COLO829 (cell line): Measurements from ENCODE around the gene PCIF1.
"Not testable (repeated sequence)": the region's sequence is repeated elsewhere in the genome, so short reads cannot be mapped to it uniquely, and the experiment has no call there.

Source experiments
- DNase-seq: peaks from one replicate; pipeline ENCODE4 v3.0.0; 2012; ENCODE audit warnings: low spot score

The PCIF1 gene

DNA sequence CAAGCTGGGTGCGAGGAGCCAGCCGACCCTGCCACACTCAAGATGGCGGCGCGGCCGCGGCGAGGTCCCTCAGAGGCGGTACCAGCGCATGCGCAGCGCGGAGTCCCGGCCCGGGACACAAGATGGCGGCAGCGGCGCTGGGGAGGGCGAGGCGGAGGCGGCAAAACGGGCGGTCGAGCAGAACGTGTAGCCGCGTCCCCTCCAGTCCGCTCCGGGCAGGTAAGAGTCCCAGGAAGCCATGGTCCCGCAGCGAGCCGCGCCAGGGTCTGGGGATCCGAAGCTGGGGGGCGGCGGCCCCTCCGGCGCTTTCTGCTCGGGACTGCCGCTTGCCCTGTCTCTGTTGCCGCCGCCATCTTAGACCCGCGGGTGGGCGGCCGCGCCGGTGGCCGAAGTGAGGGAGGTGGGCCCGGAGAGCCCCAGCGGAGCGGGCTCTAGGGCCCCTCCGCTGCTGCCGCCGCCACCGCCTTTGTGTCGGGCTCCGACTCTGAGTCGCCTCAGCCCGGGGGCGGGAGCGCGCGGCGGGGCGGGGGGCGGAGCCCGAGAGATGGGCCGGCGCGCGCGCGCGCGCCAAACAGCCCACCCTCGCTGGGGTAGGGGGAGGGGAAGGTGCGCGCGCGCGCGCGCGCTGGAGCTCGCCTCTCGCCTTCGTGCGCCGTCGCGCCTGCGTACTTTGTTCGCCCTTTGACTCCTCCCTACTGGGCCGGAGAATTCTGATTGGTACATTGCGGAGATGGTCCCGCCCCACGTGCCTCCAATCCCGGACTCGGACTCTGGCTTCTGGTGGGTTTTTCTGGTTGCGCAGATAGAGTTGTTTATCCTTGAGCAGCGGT, at the start of gene PCIF1:
TSS of gene PCIF1 (plus strand) at position 98 of the 830 bp plus-strand sequence. CDS start 4,317 bp downstream, outside the sequence.
- DNase-seq = peak; percentile 100

GRCh38 chr20:45886590-45887345, 47.7 kb upstream of the PCIF1 start:
- no peak for DNase-seq

DNA sequence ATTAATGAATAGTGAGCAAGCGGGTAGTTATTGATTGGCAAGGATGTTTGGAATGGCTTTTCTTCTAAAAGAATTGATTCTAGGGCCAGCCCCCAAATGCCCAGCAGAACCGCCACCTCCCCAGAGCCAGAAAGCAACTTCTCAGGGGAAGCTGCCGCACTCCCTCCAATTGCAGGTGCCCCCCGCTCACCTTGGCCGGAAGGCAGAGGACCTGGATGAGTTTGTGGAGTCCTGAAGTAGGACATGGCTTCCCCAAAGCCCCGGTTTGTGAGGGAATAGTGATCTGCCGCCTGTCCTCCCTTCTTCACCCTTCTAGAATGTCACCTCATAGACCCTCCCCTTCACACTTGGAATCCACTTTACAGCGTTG, 47.2 kb upstream of the PCIF1 start, which contains the start of gene SPATA25:
TSS of gene SPATA25 (minus strand) at position 277 of the 370 bp plus-strand sequence. CDS start at position 245, 32 bp downstream.
- no peak for DNase-seq

GRCh38 chr20:45888681-45889080, 45.8 kb upstream of the PCIF1 start:
- no peak for DNase-seq

DNA sequence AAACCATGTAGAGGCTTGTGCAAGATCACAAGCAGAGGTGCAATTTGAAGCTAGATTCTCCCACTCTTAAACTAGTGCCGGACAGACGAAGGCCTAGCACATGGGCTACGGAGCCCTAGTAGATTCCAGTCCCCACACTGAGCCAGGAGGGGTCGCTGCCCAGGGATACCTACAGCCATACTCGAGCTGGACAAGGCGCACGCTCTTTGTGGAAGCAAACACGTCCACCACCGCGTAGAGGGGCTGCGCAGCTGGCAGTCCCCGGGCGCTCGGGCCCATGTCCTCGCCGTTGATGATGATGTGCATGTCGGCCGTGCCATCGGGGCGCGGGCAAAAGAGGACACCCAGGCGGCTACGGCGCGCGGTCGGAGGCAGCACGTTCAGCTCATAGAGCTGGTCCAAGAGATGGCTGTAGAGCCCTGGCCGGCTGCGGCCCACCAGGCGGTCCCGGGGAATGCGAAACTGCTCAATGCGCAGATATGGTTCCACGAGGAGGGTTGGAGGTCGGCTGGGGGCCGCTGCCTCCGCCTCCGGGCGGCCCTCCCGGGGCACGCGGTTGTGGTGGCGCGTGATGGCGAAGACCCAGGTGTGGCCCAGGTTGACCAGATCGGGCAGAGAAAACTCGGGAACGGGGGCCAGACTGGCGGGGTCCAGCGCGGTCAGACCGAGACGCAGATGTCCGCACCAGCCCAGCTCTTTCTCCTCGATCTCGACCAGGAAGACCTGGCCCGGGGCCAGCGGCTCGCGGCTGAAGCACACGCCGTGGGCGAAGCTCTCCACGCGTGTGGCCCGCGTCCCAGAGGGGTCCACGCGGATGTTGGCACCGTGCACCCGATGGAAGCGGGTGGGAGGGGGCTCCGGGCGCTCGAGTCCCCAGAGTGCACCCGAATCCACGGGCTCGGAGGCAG, 44.2 kb upstream of the PCIF1 start:
- DNase-seq = no peak

GRCh38 chr20:45890985-45891983, 43.2 kb upstream of the PCIF1 start, which contains the start of the genes CTSA and NEURL2:
Gene CTSA (plus strand): TSS chr20:45891335. CDS start chr20:45891569, 234 bp downstream.
Gene NEURL2 (minus strand): TSS chr20:45891208. CDS start chr20:45890991, 217 bp downstream.
- peak; percentile 99 for DNase-seq

GRCh38 chr20:45892049-45892825, 42.2 kb upstream of the PCIF1 start:
- DNase-seq = peak; percentile 62

- DNase-seq = no peak
Measured at GRCh38 chr20:45892828-45893500, 41.5 kb upstream of the PCIF1 start.

DNA sequence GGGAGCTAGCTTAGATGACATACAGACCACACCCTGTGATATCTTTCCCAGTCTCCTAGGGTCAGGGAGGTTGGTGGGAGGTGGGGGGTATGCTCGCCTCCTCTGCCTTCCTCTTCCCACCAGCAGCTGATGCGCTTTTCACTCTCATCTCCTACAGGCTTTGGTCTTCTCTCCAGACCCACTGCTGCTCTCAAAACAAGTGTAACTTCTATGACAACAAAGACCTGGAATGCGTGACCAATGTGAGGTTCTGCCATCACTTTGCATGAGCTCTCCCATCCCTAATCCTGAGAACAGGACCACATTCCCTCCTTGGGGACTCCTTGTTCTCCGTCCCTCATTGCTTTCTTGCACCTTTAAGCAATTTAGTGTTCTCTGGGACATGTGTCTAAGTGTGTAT, 40.7 kb upstream of the PCIF1 start:
- DNase-seq = no peak

DNA sequence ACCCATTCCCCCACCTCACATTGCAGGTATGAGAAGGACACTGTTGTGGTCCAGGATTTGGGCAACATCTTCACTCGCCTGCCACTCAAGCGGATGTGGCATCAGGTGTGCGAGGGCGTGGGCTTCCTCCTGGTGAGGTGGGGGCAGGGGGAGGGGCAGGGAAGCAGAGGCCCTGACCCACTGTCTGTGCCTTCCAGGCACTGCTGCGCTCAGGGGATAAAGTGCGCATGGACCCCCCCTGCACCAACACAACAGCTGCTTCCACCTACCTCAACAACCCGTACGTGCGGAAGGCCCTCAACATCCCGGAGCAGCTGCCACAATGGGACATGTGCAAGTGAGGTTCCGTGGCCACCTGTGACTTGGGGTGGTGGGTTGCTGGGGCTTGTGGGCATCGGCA, 39.7 kb upstream of the PCIF1 start:
- DNase-seq = no peak

GRCh38 chr20:45896641-45897161, 37.8 kb upstream of the PCIF1 start:
- DNase-seq = no peak

DNA sequence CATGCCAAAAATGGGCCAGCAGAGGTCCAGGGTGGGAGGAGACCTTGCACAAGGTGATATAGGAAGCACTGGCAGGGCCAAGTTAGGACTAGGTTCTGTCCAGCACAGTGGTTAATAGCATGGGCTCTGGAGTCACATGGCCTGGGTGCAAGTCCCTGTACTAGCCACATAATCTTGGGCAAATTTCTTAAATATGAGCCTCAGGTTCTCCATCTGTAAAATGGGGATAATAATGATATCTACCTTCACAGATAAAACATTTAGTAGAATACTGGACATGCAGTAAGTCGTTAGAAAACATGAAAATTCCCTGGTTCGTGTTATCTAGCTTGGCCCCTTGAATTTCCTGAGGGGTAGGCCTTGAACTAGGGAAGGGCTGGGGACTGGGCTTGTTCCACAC, 37.2 kb upstream of the PCIF1 start:
- DNase-seq = no peak

DNA sequence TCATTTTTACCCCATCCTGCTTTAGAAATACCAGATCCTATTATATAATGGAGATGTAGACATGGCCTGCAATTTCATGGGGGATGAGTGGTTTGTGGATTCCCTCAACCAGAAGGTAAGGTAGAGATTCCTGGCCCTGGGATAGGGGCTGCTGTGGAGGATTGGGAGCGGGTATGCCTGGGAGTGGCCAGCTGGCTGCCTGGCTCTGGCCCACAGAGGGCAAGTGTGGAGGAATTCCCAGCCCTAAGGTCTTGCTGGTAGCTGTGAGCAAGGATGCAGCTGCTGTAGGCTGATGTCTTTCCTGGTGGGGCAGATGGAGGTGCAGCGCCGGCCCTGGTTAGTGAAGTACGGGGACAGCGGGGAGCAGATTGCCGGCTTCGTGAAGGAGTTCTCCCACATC, 36.8 kb upstream of the PCIF1 start:
- no peak for DNase-seq

- no peak for DNase-seq
Measured at GRCh38 chr20:45898285-45898684, 36.2 kb upstream of the PCIF1 start.

GRCh38 chr20:45899046-45899835, 35.2 kb upstream of the PCIF1 start:
- DNase-seq = no peak

DNA sequence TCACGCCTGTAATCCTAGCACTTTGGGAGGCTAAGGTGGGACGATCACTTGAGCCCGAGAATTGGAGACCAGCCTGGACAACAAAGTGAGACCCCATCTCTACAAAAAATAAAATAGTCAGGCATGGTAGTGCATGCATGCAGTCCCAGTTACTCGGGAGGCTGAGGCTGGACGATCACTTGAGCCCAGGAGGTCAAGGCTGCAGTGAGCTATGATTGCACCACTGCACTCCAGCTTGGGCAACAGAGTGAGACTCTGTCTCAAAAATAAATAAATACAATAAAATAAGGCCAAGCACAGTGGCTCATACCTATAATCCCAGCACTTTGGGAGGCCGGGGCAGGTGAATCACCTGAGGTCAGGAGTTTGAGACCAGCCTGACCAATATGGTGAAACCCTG, 33.2 kb upstream of the PCIF1 start:
- not testable (repeated sequence) for DNase-seq

- no peak for DNase-seq
Measured at GRCh38 chr20:45902199-45902701, 32.2 kb upstream of the PCIF1 start.
